NOMO-1 treated with DMSO at 0.1 percent for 48 hours (cell line): ENCODE measurements around the gene MYH15.
"Not testable (repeated sequence)": the region's sequence is repeated elsewhere in the genome, so short reads cannot be mapped to it uniquely, and the experiment has no call there.

Experiments used
- DNase-seq: peaks from one replicate; lab custom pipeline; 2025; ENCODE audit not compliant: unreplicated experiment; lab: John Stamatoyannopoulos, UW

MYH15 gene

DNA sequence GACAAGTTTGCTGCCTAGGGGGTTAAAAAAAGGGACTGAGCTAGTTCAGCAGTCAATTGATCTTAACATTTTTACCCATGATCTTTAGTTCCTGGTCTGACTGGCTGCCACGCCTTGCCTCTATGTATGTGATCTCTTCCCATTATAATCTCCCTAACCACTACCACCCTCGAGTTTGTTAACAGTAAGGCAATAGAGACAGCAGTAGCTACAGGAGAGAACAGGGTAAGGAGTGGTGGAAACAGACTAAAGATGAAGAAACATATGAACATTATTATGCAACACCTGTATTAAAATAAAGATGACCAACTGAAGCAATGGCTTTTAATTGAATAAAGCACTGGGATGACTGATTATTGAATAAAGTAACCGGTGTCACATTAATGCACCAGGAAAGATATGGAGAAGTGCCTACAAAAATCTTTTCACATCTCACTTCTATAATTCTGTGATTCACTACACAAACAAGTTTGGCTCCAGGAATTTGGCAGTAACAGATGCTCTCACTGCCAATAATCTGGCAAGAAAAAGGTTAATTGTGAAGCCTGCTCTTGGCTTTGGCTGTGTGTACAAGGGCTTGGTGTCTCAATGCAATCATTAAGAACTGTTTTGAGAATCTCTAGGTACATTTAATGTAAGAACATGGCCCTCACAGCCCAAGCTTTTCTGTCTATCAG is 118.3 kb downstream of the MYH15 start:
- peak; percentile 11 for DNase-seq

DNA sequence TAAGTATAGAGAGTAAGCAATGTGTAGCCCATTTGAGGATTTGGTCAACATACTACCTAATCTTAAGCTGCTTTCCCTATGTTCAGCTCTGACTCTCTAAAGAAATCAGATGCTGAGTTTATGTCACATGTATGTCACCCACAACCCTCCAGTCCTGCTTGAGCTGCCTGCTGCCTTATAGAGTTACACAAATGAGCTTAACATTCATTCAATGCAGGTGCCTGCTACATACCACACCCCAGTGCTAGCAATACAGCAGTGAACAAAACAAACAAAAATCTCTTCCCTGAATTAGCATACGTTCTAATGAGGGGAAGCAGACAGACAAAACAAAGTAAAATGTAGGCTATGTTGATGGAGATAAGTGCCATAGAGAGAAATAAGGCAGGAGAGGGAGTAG is 121.0 kb downstream of the MYH15 start:
- DNase-seq: no peak

DNA sequence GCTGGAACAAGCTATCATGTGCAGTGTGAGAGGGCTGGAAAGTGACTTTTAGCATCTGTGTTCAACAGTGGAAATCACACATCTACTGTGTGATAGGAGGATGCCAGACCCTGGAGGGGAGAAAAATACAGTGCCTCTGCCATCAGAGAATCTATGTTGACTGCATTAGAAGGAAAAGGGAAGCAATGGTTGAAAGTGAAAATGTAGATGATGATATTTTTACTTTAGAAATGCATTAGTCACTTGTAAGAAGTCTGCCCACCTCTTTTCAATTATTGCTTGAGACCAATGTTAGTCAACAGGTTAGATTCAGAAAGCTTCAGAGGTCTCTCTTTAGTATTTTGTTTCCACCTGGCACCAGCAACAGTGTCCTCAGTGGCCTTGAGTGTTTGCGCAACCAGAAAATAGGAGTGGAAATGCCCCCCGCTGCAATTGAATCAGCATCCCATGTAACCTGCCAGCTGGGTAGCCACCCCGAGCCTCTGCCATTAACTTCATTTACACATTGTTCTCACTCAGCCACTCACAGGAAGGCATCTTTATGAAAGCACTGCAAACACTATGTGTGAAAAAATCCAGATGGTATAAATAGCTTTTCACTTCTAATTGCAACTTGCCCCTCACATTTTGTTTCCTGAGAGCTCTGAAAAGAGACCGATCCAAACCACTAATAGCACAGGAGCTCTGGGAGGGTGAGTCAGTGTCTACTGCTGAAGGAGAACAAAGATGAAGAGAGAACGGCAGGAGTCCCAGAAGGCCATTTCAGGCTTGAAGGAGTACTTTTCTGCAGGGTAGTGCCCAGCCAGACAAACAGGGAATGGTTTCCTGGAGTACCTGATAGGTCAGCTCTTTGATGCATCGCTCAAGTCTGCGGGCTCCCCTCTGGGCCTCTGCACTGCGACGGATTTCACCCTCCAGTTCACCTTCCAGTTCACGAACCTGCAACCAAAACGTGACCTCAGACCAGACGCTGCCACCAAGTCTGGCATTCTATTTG is 122.0 kb downstream of the MYH15 start:
- DNase-seq: peak; percentile 75

DNA sequence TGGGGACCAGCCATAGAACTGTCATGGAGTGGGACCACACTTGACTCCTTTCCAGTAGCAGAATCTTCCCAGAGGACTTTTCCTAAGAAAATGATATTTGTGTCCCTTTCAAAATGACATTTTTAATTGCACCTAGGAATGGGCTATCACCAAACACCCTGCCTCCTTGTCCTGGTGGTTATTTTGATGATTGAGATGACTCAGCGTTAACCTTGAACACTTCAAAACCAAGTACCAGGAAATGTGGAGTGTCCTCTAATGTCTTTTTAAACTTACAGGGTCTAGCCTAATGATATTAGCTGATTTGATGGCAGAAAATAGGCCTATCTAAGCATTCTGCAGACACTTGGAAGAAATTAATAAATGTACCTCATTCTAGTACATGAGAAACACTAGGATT is 123.3 kb downstream of the MYH15 start:
- DNase-seq: no peak

DNA sequence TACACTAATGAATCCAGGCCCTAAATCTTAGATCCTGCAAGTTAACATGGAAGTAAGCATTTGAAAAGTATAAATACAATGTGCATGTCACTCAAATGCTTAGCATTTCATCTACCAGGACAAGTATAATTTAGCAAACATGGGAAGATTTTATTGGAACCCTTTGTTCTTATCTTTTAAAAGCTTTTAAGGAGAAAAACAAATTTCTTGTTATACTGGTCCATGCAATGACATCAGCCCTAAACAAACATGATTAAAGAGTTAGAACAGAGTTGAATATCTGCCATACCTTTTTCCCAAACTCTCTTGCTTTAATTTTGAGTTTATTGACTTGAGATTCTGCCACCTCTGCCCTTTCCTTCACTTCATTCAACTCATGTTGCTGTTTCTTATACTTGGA is 127.1 kb downstream of the MYH15 start:
- DNase-seq: no peak

DNA sequence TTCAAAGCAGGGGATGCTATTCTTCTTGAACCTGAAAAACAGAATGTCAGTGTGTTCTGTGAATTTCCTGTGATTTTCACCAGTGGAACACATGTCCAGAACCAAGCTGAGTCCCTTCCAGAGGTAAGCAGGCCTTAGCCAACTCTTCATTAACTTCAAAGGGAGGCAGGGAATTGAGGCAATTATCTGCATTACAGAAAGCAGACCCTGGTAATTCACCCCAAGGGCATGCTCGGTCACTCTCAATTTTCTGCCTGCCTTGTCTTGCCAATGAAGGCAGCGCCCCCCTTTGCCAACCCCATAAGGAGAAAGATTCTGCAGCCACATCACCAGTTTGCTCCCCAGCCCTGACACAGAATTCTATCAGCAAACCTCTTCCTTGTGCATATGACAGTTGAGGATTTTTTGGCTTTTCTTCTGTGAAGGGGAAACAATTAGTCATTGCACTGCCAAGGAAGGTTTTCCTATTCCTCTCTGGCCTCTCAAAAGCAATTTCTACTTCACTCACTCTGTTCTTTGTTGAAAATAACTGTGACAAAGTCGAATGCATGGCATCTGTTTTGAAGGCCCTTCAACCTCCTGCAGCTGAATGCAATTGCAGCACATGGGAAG is 128.8 kb downstream of the MYH15 start:
- DNase-seq: no peak

DNA sequence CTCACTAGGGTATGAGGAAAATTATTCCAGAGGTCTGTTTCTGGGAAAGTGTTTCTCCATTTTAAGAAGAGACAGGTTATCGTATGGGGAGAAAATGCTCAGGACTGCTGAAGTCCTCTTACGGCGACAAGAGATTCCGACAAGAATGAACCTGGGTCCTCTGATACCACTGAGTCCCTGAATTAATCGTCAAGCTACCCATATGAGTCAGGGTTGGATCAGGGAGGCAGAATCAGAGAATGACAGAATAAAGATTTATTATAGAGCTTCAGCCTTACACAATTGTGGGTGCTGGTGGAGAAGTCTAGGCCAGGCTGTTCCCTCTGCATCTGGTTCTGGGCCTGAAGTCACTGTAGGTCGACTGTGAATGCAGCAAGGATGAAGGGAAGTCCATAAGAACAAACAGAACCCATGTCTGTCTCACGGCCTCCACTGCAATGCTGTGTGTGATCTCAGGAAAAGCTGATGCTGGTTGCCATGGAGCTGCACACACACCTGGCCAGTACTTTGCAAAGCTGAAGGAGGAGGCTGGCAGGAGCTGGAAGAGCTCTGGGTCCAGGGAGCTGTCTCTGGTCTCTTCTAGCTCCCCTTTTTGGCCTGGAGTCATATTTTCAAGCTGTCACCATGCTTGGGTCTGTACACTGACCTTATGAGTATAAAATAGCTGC is 130.1 kb downstream of the MYH15 start:
- no peak for DNase-seq

DNA sequence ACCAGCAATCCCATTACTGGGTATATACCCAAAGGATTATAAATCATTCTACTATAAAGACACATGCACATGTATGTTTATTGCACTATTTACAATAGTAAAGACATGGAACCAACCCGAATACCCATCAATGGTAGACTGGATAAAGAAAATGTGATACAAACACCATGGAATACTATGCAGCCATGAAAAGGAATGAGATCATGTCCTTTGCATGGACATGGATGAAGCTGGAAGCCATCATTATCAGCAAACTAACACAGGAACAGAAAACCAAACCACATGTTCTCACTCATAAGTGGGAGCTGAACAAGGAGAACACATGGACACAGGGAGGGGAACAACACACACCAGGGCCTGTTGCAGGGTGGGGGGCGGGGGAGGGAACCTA is 131.4 kb downstream of the MYH15 start:
- DNase-seq: not testable (repeated sequence)

DNA sequence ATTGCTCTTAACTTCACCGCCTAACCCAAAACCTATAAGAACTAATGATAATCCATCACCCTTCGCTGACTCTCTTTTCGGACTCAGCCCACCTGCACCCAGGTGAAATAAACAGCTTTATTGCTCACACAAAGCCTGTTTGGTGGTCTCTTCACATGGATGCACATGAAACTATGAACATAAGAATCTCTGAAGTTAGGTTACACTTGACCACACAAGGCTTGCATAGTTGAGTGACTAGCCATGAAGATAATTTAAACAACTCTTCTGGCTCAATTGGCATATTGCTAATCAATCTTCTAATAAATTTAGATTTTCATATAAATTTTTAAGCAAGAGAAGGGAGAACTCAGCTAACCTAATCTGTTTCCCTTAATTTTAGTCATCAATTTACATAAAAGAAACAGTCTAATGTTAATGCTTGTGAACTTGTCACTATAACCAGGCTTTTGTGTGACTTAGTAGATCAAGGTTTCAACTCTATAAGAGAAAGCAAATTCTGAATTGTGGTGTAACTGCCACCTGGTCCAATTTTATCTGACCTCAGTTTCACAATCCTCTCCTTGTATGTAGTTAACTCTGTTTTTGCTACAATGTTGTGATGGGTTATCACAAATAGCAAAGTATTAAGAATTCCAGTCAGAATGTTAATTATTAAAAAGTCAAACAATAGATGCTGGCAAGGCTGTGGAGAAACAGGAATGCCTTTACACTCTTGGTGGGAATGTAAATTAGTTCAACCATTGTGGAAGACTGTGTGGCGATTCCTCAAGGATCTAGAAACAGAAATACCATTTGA is 132.0 kb downstream of the MYH15 start:
- no peak for DNase-seq

DNA sequence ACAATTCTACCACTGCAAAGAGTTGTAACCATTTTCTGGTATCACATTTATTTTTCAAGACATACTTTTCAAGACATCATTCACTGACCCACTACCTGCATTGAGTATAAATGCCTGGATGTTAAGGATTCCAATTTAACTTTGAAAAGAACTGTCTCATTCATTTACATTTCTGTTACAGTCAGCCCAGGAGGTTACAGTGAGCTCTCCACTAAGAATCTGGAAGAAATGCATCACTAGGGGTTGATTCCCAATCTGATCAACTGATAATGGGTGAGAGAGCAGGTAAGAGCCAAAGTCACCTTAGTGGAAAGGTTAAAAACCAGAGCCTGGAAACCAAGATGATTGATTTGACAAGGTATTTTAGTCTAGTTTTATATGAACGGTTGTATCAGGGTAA is 133.0 kb downstream of the MYH15 start:
- no peak for DNase-seq

DNA sequence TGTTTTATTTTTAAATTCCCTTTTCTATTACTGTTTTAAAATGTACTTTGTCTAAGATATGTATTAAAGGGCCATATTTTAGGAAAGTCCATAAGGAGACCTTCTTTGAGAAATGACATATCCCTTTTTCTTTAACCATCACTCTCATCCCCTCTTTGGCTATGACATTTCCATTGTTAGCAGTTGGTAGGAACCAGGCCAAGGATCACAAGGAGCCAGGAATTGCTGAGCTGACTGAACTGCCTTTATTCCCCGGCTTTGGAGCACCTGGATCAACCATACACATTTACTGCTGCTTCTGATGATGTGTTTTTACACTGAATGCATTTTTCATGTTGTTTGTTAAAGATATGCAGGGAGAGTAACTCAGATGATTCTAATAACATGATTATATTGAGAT is 134.4 kb downstream of the MYH15 start:
- no peak for DNase-seq

DNA sequence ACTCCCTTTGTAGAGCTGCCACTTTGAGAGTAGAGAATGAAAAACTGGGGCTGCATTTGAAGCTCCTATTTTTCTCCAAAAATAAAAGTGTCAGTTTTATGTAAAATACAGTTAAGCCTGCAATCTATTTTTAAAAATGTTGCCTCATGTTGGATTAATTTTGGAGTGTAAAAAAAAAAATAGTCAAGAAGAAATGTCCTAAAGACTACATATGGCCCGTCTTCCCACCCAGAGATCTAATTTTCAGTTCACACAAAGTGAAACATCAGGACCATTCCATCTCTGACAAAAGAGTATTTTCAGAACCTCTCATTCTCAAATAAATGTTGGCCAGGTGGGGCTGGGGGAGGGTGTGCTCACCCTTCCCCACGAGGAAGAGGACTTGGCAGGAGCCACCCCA is 151.4 kb downstream of the MYH15 start:
- no peak for DNase-seq

DNA sequence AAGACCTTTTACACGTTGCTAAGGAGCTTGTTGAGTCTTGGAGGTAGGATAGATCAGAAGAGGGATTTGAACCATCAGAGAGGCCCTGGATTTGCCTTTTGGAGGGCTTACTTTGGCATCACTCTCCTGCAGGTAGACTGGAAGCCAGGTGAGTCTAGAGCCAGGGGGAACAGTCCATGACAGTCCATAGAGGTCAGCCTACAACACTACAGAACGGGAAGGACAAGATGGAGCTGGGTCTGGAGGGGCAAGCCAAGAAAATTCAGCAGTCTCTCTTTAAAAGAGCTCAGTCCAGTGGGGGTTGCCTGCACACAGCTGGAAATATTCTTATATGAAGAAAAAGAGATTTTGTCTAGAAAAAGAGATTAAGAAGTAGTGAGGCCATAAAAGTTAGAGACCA is 153.4 kb downstream of the MYH15 start:
- DNase-seq: no peak

DNA sequence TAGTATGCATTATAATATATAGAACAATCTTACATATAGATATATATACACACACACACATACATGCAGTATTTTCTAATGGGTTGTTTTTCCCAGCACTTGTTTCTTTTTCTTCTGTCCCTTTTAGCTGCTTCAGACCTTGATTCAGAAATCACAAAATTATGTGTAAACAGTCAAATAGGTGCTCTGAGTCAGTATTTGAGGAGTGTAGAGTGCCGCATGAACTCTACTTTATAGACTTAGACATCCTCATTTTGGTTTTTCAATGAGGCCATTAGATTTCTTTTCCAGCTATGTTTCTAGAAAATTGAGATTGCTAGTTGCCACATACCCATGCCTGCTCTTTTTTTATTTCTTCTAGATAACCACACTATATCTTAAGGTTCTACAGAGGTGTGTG is 155.8 kb downstream of the MYH15 start:
- no peak for DNase-seq

DNA sequence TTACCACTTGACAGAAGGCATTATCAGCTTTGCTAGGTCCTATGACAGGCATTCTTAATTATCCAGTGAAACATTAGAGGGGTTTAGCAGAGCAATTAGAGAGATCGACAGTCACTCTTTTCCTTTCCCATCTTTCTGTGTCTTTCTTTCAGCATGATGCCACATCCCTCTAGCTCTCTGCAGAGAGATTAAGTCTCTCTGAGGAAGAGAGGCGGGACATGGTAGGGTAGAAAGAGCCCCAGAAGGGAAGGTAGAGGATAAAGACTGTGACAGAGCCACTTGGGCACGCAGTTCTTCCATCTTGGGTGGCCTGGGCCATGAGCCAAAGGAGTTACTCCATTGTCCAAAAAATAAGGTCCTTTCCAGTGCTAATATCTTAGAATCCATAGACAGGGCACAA is 158.2 kb downstream of the MYH15 start:
- DNase-seq: no peak

DNA sequence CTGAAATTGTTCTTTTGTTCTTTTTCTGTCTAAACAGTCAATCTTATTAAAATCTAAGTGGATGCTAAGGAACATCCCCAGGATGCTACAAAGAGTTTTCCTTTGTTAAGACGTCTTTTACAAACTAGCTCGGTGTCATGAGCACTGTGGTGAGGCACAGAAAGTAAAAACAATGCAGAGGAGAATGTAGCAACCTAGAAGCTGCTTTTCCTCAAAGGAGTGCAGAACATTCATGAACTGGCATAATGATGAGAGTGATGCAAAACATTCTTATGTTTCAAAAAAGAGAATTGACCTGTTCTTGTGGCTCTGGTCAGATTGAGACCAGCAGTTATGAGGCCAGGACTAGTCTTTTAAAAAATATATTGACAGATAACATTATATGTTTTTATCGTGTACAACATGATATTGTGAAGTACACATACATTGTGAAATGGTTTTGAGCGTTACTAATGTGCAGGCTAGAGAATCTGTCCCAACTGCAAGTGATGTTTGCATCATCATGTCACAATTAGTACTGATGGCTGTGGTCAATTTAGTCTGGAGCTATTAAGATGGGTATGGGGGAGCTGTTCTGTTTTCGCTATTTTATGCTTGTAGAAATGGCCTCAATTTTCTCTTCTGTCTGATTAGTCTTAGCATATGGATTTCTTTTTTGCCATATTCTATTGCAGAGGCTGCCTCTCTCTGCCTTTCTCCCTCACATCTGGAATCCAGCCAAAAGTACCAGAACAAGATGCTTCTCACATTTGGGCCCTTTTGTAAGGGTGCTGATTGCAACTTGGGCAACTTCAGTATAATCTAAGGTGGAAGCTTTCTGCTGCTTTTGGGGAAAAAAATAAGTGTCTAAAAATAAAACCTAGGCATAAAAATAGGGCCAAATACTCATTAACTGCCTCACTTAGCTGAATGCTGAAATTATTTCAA is 163.8 kb downstream of the MYH15 start:
- DNase-seq: peak; percentile 95

DNA sequence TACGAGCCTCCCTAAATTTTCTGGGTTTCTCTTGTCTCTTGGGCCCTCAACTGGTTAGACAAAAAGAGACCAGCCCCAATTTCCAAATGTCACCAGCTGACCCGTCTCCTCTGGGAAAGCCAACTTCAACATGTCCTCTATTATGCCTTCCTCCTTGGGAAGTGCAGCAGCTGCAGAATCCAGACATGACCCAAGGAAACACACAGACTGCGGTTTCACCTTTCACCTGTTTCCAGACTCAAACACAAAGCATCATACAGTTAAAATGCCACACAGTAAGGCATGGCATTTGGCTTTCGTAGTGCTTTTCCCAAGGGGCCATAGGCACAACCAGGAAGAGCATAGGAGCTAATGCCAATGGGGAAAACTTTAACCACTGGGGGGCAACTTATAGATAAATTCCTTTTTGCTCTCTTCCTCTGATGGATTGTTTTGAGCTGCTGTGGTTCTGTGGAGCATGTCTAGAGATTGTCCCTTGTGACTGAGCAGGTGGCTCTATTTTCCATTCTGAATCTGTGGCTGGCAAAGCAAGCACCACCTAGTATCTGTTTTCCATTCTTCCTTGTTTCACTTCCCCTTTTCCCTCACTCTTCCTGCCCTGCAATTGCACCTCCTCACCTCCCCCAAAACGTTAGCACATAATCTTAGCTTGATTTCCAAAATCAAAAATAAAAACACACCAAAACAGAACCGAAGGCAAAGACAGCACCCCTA is 164.7 kb downstream of the MYH15 start:
- DNase-seq: peak; percentile 74

DNA sequence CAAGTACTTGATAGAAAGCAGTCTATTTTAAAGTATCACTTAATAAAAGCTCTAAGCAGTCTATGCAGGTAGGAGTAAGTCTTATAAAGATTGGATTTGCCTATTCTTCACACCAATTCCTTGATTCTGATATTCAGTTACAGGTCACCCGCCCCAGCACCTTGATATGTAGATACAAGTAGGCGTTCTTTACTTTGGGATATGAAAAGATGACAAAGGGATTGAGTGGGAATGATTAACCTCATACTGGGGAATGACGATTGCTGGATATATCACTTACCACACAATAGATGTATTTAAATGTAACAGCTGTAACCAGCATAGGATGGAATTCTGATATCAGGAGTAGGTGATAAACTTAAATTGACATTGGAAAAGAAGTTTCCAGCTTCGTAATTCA is 166.9 kb downstream of the MYH15 start:
- no peak for DNase-seq
